ENCODE data around the gene RHEBL1.

RHEBL1 gene

DNA sequence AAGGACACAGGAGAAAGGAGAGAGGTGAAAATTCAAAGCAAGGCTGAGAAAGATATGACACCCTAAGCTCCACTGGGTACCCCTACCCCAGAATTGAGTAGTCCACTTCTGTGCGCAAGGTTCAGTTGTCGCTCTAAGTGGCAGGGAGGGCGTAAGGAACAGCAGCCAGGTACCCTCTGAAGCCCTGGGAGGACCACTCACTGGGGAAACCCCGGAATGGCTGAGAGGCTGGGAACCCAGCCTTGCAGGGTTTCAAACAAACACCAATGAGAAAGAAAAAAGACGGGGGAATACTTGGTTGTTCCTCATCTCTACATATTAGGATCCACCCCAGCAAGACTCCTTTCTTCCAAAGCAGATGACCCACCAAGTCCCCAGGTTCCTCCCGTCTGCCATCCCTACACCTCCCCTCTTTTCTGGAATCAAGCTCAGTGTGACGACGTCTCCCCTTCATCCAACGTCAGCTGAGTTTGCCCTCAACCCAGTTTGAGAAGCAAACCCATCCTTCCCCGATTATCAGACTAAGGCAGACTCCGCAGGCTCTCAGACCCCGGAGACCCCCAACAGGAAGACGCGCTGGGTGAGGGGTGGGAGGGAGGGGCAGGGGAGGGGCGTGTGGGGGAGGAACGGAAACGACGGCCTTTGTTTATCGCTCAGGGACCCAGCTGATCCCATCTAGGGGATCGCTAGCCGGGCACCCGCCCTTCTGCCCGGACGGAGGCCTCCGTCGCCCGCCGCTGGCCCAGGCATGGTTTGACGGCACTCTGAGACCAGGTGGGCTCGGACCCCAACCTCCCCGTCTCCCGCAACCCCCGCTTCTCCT, 40.1 kb upstream of the RHEBL1 start:
- TF ChIP-seq, protein P1, sequence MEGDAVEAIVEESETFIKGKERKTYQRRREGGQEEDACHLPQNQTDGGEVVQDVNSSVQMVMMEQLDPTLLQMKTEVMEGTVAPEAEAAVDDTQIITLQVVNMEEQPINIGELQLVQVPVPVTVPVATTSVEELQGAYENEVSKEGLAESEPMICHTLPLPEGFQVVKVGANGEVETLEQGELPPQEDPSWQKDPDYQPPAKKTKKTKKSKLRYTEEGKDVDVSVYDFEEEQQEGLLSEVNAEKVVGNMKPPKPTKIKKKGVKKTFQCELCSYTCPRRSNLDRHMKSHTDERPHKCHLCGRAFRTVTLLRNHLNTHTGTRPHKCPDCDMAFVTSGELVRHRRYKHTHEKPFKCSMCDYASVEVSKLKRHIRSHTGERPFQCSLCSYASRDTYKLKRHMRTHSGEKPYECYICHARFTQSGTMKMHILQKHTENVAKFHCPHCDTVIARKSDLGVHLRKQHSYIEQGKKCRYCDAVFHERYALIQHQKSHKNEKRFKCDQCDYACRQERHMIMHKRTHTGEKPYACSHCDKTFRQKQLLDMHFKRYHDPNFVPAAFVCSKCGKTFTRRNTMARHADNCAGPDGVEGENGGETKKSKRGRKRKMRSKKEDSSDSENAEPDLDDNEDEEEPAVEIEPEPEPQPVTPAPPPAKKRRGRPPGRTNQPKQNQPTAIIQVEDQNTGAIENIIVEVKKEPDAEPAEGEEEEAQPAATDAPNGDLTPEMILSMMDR (IDR thresholded peaks at IDR 0.05; ENCODE audit: low read depth, low read length): no peak
- no peak for TF ChIP-seq EZH2phosphoT487 (IDR thresholded peaks at IDR 0.05; ENCODE audit: low read depth)
- Histone ChIP-seq H3K4me2 (ENCODE audit: low read length) (peak overlapping the region; percentile 88), H3K36me3 (replicated peaks; ENCODE audit: low read depth, low read length) (no peaks in the 10 kb centered on the region), H3K79me2 (ENCODE audit: low read length) (peaks cover 21% of the 10 kb centered on the region), H3K4me1 (ENCODE audit: low read length) (peaks cover 12% of the 10 kb centered on the region), H3K4me3 (ENCODE audit: low read length) (peak overlapping the region; percentile 91), H3K9me3 (ENCODE audit: insufficient read depth, low read length) (no peaks in the 10 kb centered on the region), H3K9ac (ENCODE audit: low read length) (peak overlapping the region; percentile 87), H3K27me3 (ENCODE audit: low read depth, low read length) (no peaks in the 10 kb centered on the region), H2AFZ (ENCODE audit: low read depth, low read length) (peak overlapping the region; percentile 72; the same call in 1 of the 2 replicates), H3K27ac (ENCODE audit: low read length) (peak overlapping the region; percentile 55), H4K20me1 (ENCODE audit: insufficient read depth, low read length) (peaks cover 14% of the 10 kb centered on the region; the same call in 1 of the 2 replicates)

DNA sequence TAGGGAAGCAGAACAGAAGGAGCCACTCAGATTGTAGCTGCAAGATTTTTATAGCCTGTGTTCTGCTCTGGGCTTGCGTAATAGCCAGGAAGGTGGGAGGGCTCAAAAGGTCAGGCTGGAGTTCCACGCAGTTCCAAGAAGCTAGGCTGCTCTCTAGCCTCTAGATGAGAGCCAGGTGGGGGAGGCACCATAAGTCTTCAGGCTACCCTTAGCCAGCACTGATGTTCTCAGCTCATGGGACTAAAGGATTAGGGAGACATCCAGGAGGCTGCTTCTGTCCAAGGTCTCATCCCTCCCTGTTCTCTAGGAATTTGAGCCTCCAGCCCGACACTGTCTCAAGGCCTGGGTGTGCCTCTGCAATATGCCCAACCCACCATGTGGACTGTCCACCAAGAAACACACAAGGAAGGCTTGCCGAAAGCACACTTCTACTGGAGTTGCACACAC, 39.2 kb upstream of the RHEBL1 start:
- no peaks in the 10 kb centered on the region for H3K27me3 ChIP-seq (ENCODE audit: low read depth, low read length)
- no peaks in the 10 kb centered on the region for H3K9me3 ChIP-seq (ENCODE audit: insufficient read depth, low read length)
- H3K4me3 ChIP-seq (ENCODE audit: low read length): peak overlapping the region; percentile 91; the same call in 1 of the 2 replicates
- H3K27ac ChIP-seq (ENCODE audit: low read length): no peak overlapping the region
- H3K9ac ChIP-seq (ENCODE audit: low read length): no peak overlapping the region
- TF ChIP-seq EZH2phosphoT487 (IDR thresholded peaks at IDR 0.05; ENCODE audit: low read depth): no peak
- TF ChIP-seq, protein P1 (IDR thresholded peaks at IDR 0.05; ENCODE audit: low read depth, low read length): no peak
- peaks cover 21% of the 10 kb centered on the region for H3K79me2 ChIP-seq (ENCODE audit: low read length)
- peaks cover 4% of the 10 kb centered on the region for H3K36me3 ChIP-seq (replicated peaks; ENCODE audit: low read depth, low read length)
- H4K20me1 ChIP-seq (ENCODE audit: insufficient read depth, low read length): peaks cover 14% of the 10 kb centered on the region; the same call in 1 of the 2 replicates
- peak overlapping the region; percentile 88 for H3K4me2 ChIP-seq (ENCODE audit: low read length)
- peaks cover 12% of the 10 kb centered on the region for H3K4me1 ChIP-seq (ENCODE audit: low read length)
- H2AFZ ChIP-seq (ENCODE audit: low read depth, low read length): no peak overlapping the region

DNA sequence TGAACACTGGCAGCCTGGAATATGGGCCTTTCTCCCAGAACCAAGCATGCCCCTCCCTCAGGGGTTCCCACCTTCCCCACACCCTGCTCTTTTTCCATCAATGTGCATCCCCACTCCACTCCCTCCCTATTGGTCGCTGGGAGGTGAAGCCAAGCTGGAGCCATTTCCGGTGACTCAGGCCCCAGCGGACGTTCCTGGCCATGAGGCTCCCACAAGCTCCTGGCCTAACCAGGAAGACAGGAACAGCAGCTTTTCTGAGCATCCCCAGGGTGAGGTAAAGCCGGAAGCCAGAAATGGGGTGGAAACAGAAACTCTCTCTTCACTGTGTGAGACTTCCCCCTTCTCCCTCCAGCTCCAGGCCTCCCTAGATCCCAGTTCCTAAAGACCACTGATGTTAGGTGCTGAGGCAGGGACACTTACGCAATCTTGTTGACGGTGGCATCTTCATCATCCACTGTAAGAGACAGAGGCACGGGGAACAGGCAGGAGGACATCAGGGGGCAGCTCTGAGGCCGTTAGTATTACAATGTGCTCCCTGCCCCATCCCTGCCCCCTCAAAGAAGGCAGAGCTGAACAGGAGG, 35.8 kb upstream of the RHEBL1 start:
- Histone ChIP-seq H3K9me3 (ENCODE audit: insufficient read depth, low read length) (no peaks in the 10 kb centered on the region), H3K4me3 (ENCODE audit: low read length) (no peak overlapping the region), H3K79me2 (ENCODE audit: low read length) (peaks cover 21% of the 10 kb centered on the region), H4K20me1 (ENCODE audit: insufficient read depth, low read length) (peaks cover 14% of the 10 kb centered on the region; the same call in 1 of the 2 replicates), H3K27ac (ENCODE audit: low read length) (no peak overlapping the region), H3K27me3 (ENCODE audit: low read depth, low read length) (no peaks in the 10 kb centered on the region), H2AFZ (ENCODE audit: low read depth, low read length) (no peak overlapping the region), H3K4me1 (ENCODE audit: low read length) (peaks cover 8% of the 10 kb centered on the region), H3K36me3 (replicated peaks; ENCODE audit: low read depth, low read length) (peaks cover 4% of the 10 kb centered on the region), H3K9ac (ENCODE audit: low read length) (no peak overlapping the region), H3K4me2 (ENCODE audit: low read length) (no peak overlapping the region)
- no peak for TF ChIP-seq EZH2phosphoT487 (IDR thresholded peaks at IDR 0.05; ENCODE audit: low read depth)
- TF ChIP-seq, protein P1 (IDR thresholded peaks at IDR 0.05; ENCODE audit: low read depth, low read length): no peak

DNA sequence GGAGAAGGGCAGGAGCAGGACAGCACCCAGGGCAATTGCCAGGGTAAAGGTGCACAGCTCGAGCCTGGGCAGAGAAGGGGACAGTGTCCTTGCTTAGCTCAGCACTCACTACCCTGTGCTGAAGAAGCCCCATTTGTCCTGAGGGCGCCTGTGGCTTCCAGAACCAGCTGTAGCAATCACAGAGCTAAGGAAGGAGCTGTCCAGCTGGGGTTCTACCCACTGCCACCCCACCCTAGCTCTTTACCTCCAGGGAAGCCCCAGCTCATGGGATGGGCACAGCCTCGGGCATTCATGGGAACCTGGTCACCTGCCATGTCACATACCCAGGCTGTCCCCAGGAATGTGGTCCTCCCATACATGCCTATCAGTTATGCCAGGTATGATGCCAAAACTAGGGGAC, 35.0 kb upstream of the RHEBL1 start:
- Histone ChIP-seq H3K36me3 (replicated peaks; ENCODE audit: low read depth, low read length) (peaks cover 4% of the 10 kb centered on the region), H4K20me1 (ENCODE audit: insufficient read depth, low read length) (peaks cover 14% of the 10 kb centered on the region; the same call in 1 of the 2 replicates)

More for the DNA sequence above, 35.0 kb upstream of the RHEBL1 start:
- H3K79me2 ChIP-seq (ENCODE audit: low read length): peaks cover 19% of the 10 kb centered on the region
- no peak overlapping the region for H3K4me2 ChIP-seq (ENCODE audit: low read length)
- no peaks in the 10 kb centered on the region for H3K9me3 ChIP-seq (ENCODE audit: insufficient read depth, low read length)
- TF ChIP-seq, protein P1 (IDR thresholded peaks at IDR 0.05; ENCODE audit: low read depth, low read length): no peak
- TF ChIP-seq EZH2phosphoT487 (IDR thresholded peaks at IDR 0.05; ENCODE audit: low read depth): no peak
- no peaks in the 10 kb centered on the region for H3K27me3 ChIP-seq (ENCODE audit: low read depth, low read length)
- no peak overlapping the region for H2AFZ ChIP-seq (ENCODE audit: low read depth, low read length)
- peaks cover 8% of the 10 kb centered on the region for H3K4me1 ChIP-seq (ENCODE audit: low read length)
- no peak overlapping the region for H3K27ac ChIP-seq (ENCODE audit: low read length)
- H3K9ac ChIP-seq (ENCODE audit: low read length): no peak overlapping the region
- H3K4me3 ChIP-seq (ENCODE audit: low read length): no peak overlapping the region
